GM10248 (cell line): ENCODE results near the gene EHD4.

ENCODE experiments used
- CTCF ChIA-PET: fragments of 300-600 bp; sonication (Branson Sonifier 250); formaldehyde crosslinking; extraction: SDS; loops from one replicate; lab custom pipeline; 2021; ENCODE audit warnings: antibody characterized with exemption; lab: Yijun Ruan, JAX
- POLR2A ChIA-PET: fragments of 350-650 bp; sonication (Branson Sonifier 250); formaldehyde crosslinking; extraction: SDS; loops from one replicate; lab custom pipeline; 2020; ENCODE audit warnings: antibody characterized with exemption; lab: Yijun Ruan, JAX
- DNase-seq: peaks from one replicate; pipeline ENCODE4 v3.0.0; 2012; ENCODE audit errors: extremely low spot score
- CTCF ChIP-seq: IDR thresholded peaks from 2 replicates; pipeline ENCODE4 v1.5.1; 2012; ENCODE audit warnings: mild to moderate bottlenecking, low read depth; ENCODE audit errors: extremely low read depth, missing control alignments, control extremely low read depth

EHD4 gene

DNA sequence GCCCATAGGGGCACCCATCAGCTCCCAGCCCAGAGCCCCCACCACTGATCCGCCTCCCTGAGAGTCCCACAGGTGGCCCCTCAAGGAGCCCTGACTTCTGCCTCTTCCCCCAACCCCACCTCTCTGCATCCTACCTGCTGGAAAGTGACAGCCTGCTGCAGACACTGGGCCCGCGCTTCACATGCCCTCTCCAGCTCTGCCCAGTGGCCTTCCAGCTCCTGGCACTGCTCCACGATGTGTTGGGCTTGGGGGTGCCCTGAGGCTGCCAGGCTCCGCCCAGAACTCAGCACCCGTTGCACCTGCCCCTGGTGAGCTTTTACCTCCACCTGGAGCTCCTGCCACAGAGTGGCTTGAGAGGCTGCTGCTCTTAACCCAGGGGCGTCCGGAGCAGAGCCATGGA, 98.6 kb downstream of the EHD4 start:
- no peak for DNase-seq
- ChIA-PET CTCF (interaction anchor here (0.8 to 1.6 kb wide), 4 partner anchors 9 to 30 kb away, joined by 3 to 6 read pairs (median 4); no protein-coding TSS in a partner anchor), POLR2A (no interaction called here)
- TF ChIP-seq CTCF: no peak

GRCh38 chr15:41872166-41872747, 100.1 kb downstream of the EHD4 start:
- TF ChIP-seq CTCF: no peak
- CTCF ChIA-PET: no interaction called here
- POLR2A ChIA-PET: no interaction called here
- no peak for DNase-seq

DNA sequence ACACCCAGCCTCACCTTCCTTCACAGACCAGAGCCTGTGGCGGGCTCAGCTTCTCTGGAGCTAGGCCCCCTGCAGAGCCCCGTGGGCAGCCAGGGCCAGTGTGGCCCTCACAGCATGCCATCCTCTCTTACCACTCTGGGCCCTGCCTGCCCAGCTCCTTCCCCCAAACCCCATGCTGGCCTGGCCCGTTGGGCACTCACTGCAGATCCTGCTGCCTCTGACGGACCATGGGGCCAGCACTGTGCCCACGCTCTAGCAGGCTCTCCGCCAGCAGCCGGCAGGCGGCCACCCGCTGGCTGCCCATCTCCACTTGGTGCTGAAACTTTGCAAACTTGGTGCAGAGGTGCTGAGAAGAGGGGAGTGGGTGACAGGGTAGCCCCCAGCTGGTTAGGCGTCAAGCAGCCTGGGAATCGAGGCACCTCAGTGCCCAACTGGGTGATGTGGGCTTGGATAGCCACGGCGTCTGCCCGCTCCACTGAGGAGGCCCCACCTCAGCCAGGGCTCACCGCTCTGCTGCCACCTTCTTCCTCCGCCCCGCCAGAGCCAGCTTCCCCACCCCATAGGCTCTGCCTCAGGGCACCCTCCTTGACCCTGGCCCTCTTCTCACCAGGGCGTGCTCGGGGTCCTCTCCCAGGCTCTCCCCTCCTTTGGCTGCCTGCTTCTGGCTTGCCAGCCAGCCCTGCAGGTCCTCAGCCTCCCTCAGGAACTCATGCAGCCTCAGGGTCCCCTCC, 101.0 kb downstream of the EHD4 start:
- no peak for DNase-seq
- ChIA-PET POLR2A (no interaction called here), CTCF (interaction anchor here (1.3 kb wide), 1 partner anchor 61 kb away, joined by 3 read pairs; no protein-coding TSS in a partner anchor)
- TF ChIP-seq CTCF: no peak

DNA sequence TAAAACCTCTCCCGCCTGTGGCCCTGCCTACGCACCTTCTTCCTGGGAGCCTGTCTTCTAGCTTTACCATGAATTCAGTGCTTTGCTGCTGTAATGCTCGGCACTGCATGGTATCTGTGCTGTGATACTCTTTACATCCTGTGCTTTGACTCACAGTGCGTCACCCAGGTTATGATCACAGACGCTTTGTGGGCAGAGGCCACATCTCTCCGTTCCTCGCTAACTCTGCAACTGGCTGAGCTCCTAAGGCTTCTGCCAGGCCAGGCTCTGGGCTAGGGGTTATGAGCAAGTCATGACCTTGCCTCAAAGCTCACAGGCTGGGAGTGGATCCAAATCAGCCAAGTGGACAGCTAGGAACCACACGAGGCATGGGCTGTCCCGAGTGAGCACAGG, 101.7 kb downstream of the EHD4 start:
- CTCF ChIA-PET: interaction anchor here (0.7 to 1.3 kb wide), 3 partner anchors 34 to 285 kb away, joined by 3 read pairs; no protein-coding TSS in a partner anchor
- no peak for DNase-seq
- TF ChIP-seq CTCF: no peak
- POLR2A ChIA-PET: no interaction called here

DNA sequence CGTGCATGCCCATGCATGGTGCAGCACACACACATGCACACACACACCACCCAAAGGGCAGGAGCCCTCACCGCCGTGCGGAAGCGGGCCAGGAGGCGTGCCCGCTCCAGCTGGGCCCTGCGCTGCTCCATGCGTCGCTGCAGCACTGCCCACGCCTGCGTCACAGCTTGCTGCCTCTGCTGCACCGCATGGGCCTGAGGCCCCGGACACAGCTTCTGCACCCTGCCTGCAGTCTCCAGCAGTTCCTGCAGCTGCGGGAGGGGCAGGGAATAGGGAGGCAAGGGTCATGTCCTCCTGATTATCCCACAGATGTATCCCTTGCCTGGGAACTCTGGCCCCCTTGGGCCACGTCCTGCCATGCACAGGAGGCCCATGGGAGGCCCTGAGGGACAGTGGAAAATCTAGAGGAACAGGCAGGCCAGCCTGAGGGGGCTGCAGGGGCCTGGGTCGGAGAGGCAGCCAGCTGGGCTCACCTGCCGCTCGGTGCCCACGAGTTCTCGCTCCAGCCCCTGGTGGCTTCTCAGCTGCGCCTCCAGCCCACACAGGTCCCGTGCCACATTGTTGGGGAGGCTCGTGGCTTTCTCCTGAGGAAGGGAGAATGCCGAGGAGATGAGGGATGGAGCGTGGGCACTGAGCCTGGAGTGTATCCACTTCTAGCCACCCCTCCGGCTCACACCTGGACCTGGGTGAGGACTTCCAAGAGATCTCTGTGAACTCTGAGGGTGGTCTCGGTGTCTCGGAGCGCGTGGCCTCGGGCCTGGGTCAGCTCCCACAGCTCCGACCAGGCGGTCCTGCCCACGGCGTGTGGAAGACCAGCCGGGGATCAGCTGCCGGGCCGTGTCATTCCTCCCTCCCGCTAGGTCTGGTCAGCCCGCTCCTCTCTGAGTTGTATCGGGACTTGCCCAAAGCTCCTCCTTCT, 102.3 kb downstream of the EHD4 start:
- CTCF ChIA-PET: interaction anchor here (0.7 to 1.3 kb wide), 5 partner anchors 23 to 284 kb away, joined by 3 read pairs; no protein-coding TSS in a partner anchor
- POLR2A ChIA-PET: no interaction called here
- no peak for DNase-seq
- no peak for TF ChIP-seq CTCF

DNA sequence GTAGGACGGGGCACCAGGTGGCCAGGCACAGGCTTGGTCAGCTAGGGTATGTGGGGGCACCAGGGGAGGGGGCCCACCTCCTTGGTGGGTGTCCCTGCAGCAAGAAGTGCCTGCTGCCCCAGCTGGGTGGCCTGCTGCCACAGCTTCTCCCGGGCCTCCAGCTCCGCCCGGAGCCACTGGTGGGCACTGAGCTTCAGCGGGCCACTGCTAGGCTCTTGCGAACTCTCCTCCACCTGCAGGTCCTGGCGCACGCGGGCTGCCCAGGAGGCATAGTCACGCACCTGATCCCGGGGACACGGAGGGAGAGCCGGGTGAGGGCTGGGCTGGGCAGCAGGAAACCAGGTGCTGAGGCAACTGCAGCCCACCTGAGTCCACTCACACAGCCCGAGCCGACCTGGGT, 104.0 kb downstream of the EHD4 start:
- TF ChIP-seq CTCF: no peak
- ChIA-PET CTCF (no interaction called here), POLR2A (no interaction called here)
- no peak for DNase-seq
